Caco-2 (cell line): ENCODE results near the gene NEDD9. TPM values are rescaled to one million over a fixed set of nuclear protein-coding genes. Genes with fewer than 3 reads are reported as not detected.

ENCODE experiments used
- BruUV-seq: library from RNA; stranded (reverse); fragments of 400-500 nt; replicated peaks from 2 replicates; lab custom pipeline; 2021; lab: Mats Ljungman, UMichigan
- CTCF ChIA-PET: fragments of 300-600 bp; sonication (Branson Sonifier 250); formaldehyde crosslinking; loops from one replicate; lab custom pipeline; 2022; ENCODE audit warnings: antibody characterized with exemption; lab: Charles Lee
- POLR2A ChIA-PET: fragments of 300-600 bp; sonication (Branson Sonifier 250); formaldehyde crosslinking; loops from one replicate; lab custom pipeline; 2022; ENCODE audit warnings: antibody characterized with exemption; lab: Charles Lee
- DNase-seq, 2 experiments: peaks; one replicate each; pipeline versions ENCODE4 v3.0.0 to v3.0.0-alpha.2; 2020 to 2022
- H3K27me3 ChIP-seq: replicated peaks from 2 replicates; pipeline ENCODE4 v1.6.0; 2011; ENCODE audit warnings: low read length; ENCODE audit not compliant: control insufficient read depth, insufficient read depth
- H3K36me3 ChIP-seq: 2 replicates; pipeline ENCODE4 v1.5.1; 2011; ENCODE audit warnings: low read length; ENCODE audit not compliant: control insufficient read depth, insufficient read depth
- H3K4me1 ChIP-seq: fragments of 250-450 bp; sonication (Bioruptor Pico); 2 replicates; pipeline ENCODE4 v1.5.1; 2020; ENCODE audit warnings: mild to moderate bottlenecking
- H3K4me3 ChIP-seq: 2 replicates; pipeline ENCODE4 v1.5.1; 2011; ENCODE audit warnings: low read depth, mild to moderate bottlenecking, control low read depth, low read length
- H3K9me3 ChIP-seq: fragments of 250-450 bp; sonication (Bioruptor Pico); 2 replicates; pipeline ENCODE4 v1.5.1; 2020; ENCODE audit warnings: mild to moderate bottlenecking, moderate library complexity
- H3K27ac Mint-ChIP-seq: one replicate; pipeline ENCODE4 v1.8.0; 2022; ENCODE audit warnings: mixed read lengths; ENCODE audit not compliant: unreplicated experiment
- H3K27me3 Mint-ChIP-seq: one replicate; pipeline ENCODE4 v1.8.0; 2022; ENCODE audit warnings: mixed read lengths; ENCODE audit not compliant: insufficient read depth, unreplicated experiment
- H3K36me3 Mint-ChIP-seq: one replicate; pipeline ENCODE4 v1.8.0; 2022; ENCODE audit warnings: mild to moderate bottlenecking, mixed read lengths; ENCODE audit not compliant: insufficient read depth, unreplicated experiment
- H3K4me1 Mint-ChIP-seq: one replicate; pipeline ENCODE4 v1.8.0; 2022; ENCODE audit warnings: low read depth, mixed read lengths; ENCODE audit not compliant: unreplicated experiment
- H3K4me3 Mint-ChIP-seq: one replicate; pipeline ENCODE4 v1.8.0; 2022; ENCODE audit warnings: mild to moderate bottlenecking, moderate library complexity, mixed read lengths; ENCODE audit not compliant: unreplicated experiment
- H3K9me3 Mint-ChIP-seq: one replicate; pipeline ENCODE4 v1.8.0; 2022; ENCODE audit warnings: mixed read lengths; ENCODE audit not compliant: unreplicated experiment
- CTCF ChIP-seq, 2 experiments: fragments of 200-600 bp in 1 of 2; IDR thresholded peaks; 1 replicate in 1 of 2; 2 replicates in 1 of 2; pipeline versions ENCODE4 v1.5.1 to v1.8.0; 2011 to 2022; ENCODE audit warnings: antibody characterized with exemption in 1 of 2, control low read depth in 1 of 2, inconsistent platforms in 1 of 2, low read depth in 1 of 2, low read length in 1 of 2, mild to moderate bottlenecking in 1 of 2, moderate library complexity in 1 of 2; ENCODE audit not compliant: insufficient read depth in 1 of 2, severe bottlenecking in 1 of 2, unreplicated experiment in 1 of 2
- intact Hi-C: fragments of 100-400 bp; cut with micrococcal nuclease; formaldehyde crosslinking; loops from one replicate; pipeline ENCODE4 v1.10.0; 2022; ENCODE audit not compliant: unreplicated experiment
- total RNA-seq: library from RNA; stranded (reverse); gene quantifications from 2 replicates; pipeline ENCODE4 v1.2.3, GENCODE V29; 2022

Gene NEDD9
- total RNA-seq, 1 experiment from 2014 or later: 36.2 TPM

GRCh38 chr6:11273406-11274065 is 41.1 kb upstream of the NEDD9 start:
- H3K4me1 Mint-ChIP-seq: peaks cover 47% of the 10 kb centered on the region
- no peaks in the 10 kb centered on the region for H3K36me3 Mint-ChIP-seq
- H3K9me3 ChIP-seq: no peaks in the 10 kb centered on the region

GRCh38 chr6:11272491-11273192 is 40.2 kb upstream of the NEDD9 start:
- Mint-ChIP-seq H3K27me3 (no peaks in the 10 kb centered on the region), H3K36me3 (no peaks in the 10 kb centered on the region), H3K4me1 (peaks cover 39% of the 10 kb centered on the region), H3K9me3 (no peaks in the 10 kb centered on the region), H3K27ac (no peak overlapping the region), H3K4me3 (no peak overlapping the region)
- ChIA-PET CTCF (no interaction called here), POLR2A (no interaction called here)
- Histone ChIP-seq H3K4me1 (peaks cover 50% of the 10 kb centered on the region), H3K27me3 (no peaks in the 10 kb centered on the region; the same call in 1 of the 2 replicates), H3K36me3 (no peaks in the 10 kb centered on the region), H3K4me3 (no peak overlapping the region), H3K9me3 (no peaks in the 10 kb centered on the region)
- intact Hi-C loops: loop anchor here (5.0 kb wide), 1 partner anchor 175 kb away; no protein-coding TSS in a partner anchor
- DNase-seq: no peak
- BruUV-seq: no TSS peak
- no peak for TF ChIP-seq CTCF (IDR thresholded peaks at IDR 0.05; ENCODE audit: insufficient read depth in 1 of 2, low read depth in 1 of 2, low read length in 1 of 2, severe bottlenecking in 1 of 2, unreplicated experiment in 1 of 2)

More at GRCh38 chr6:11273406-11274065, 41.1 kb upstream of the NEDD9 start:
- H3K27ac Mint-ChIP-seq: no peak overlapping the region
- no peaks in the 10 kb centered on the region for H3K27me3 Mint-ChIP-seq
- TF ChIP-seq CTCF (IDR thresholded peaks at IDR 0.05; ENCODE audit: insufficient read depth in 1 of 2, low read depth in 1 of 2, low read length in 1 of 2, severe bottlenecking in 1 of 2, unreplicated experiment in 1 of 2): no peak
- no peaks in the 10 kb centered on the region for H3K36me3 ChIP-seq
- POLR2A ChIA-PET: no interaction called here
- H3K4me3 ChIP-seq: no peak overlapping the region
- H3K9me3 Mint-ChIP-seq: no peaks in the 10 kb centered on the region
- no peak overlapping the region for H3K4me3 Mint-ChIP-seq
- CTCF ChIA-PET: no interaction called here
- intact Hi-C loops: loop anchor here (5.0 kb wide), 1 partner anchor 176 kb away; no protein-coding TSS in a partner anchor
- peaks cover 59% of the 10 kb centered on the region for H3K4me1 ChIP-seq
- DNase-seq: no peak
- no TSS peak for BruUV-seq
- H3K27me3 ChIP-seq: no peaks in the 10 kb centered on the region; the same call in 1 of the 2 replicates

GRCh38 chr6:11271228-11272020 is 39.0 kb upstream of the NEDD9 start:
- CTCF ChIA-PET: no interaction called here
- Histone ChIP-seq H3K4me3 (no peak overlapping the region), H3K4me1 (peaks cover 38% of the 10 kb centered on the region), H3K9me3 (no peaks in the 10 kb centered on the region), H3K36me3 (no peaks in the 10 kb centered on the region), H3K27me3 (no peaks in the 10 kb centered on the region; the same call in 1 of the 2 replicates)
- POLR2A ChIA-PET: no interaction called here
- H3K4me1 Mint-ChIP-seq: peaks cover 28% of the 10 kb centered on the region
- H3K27ac Mint-ChIP-seq: no peak overlapping the region
- no peaks in the 10 kb centered on the region for H3K36me3 Mint-ChIP-seq
- BruUV-seq: no TSS peak
- H3K9me3 Mint-ChIP-seq: no peaks in the 10 kb centered on the region
- H3K4me3 Mint-ChIP-seq: no peak overlapping the region
- intact Hi-C loops: loop anchor here (2.0 to 5.0 kb wide), 2 partner anchors 47 to 174 kb away; no protein-coding TSS in a partner anchor
- H3K27me3 Mint-ChIP-seq: no peaks in the 10 kb centered on the region
- no peak for DNase-seq
- no peak for TF ChIP-seq CTCF (IDR thresholded peaks at IDR 0.05; ENCODE audit: insufficient read depth in 1 of 2, low read depth in 1 of 2, low read length in 1 of 2, severe bottlenecking in 1 of 2, unreplicated experiment in 1 of 2)
